Ishikawa (cell line): ENCODE data around the gene TCTN2.

Experiments used
- CEBPB ChIP-seq: IDR thresholded peaks from 2 replicates; pipeline ENCODE4 v1.6.1; 2012
- CREB1 ChIP-seq: IDR thresholded peaks from 2 replicates; pipeline ENCODE4 v1.6.1; 2012; ENCODE audit warnings: low read depth
- EGR1 ChIP-seq: IDR thresholded peaks from 2 replicates; pipeline ENCODE4 v1.6.1; 2012
- EP300 ChIP-seq: IDR thresholded peaks from 2 replicates; pipeline ENCODE4 v1.6.1; 2012; ENCODE audit warnings: borderline replicate concordance
- FOXM1 ChIP-seq: IDR thresholded peaks from 2 replicates; pipeline ENCODE4 v1.6.1; 2012; ENCODE audit warnings: low read depth, borderline replicate concordance
- NFIC ChIP-seq: IDR thresholded peaks from 2 replicates; pipeline ENCODE4 v1.6.1; 2012
- RAD21 ChIP-seq: IDR thresholded peaks from 2 replicates; pipeline ENCODE4 v1.6.1; 2012; ENCODE audit warnings: low read depth
- TAF1 ChIP-seq: IDR thresholded peaks from 2 replicates; pipeline ENCODE4 v1.6.1; 2012; ENCODE audit warnings: low read depth, mild to moderate bottlenecking
- TCF12 ChIP-seq: IDR thresholded peaks from 2 replicates; pipeline ENCODE4 v1.6.1; 2012; ENCODE audit warnings: low read depth
- TEAD4 ChIP-seq: IDR thresholded peaks from 2 replicates; pipeline ENCODE4 v1.6.1; 2012
- YY1 ChIP-seq: IDR thresholded peaks from 2 replicates; pipeline ENCODE4 v1.6.1; 2012; ENCODE audit warnings: low read depth
- ZBTB7A ChIP-seq: IDR thresholded peaks from 2 replicates; pipeline ENCODE4 v1.6.1; 2012; ENCODE audit warnings: low read depth
- TF ChIP-seq, protein P1 (sequence below): IDR thresholded peaks from 2 replicates; pipeline ENCODE4 v1.6.1; 2012
- TF ChIP-seq, protein P2 (sequence below): IDR thresholded peaks from 2 replicates; pipeline ENCODE4 v1.6.1; 2012
- TF ChIP-seq, protein P3 (sequence below): IDR thresholded peaks from 2 replicates; pipeline ENCODE4 v1.6.1; 2012; ENCODE audit warnings: low read depth, mild to moderate bottlenecking

The TCTN2 gene

DNA sequence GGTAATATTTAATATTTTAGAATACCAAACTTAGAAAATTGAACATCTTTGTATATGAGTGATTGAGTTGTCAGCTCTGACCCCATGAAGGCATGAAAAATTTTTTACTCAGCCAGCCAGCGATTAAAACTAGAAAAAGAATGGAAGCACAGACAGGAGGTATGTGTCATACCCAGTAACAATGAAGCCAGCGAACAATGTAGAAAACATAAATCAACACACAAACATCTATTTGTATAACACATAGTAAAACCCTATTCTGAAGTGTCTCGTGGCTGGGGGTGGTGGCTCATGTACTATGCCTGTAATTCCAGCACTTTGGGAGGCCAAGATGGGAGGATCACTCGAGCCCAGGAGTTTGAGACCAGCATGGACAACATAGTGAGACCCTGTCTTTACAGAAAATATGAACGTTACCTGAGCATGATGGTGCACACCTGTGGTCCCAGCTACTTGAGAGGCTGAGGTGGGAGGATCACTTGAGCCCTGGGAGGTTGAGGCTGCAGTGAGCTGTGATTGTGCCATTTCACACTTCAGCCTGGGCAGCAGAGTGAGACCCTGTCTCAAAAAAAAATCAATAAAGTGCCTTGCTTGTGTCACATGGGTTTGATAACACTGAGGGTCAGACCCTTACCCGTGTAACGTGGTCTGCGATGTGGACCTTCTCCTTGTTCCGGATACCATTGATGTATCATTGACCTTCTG lies 5.9 kb downstream of the TCTN2 start:
- TF ChIP-seq ZBTB7A (no peak), FOXM1 (no peak), CEBPB (no peak), NFIC (no peak), EGR1 (no peak)
- TF ChIP-seq, protein P1, sequence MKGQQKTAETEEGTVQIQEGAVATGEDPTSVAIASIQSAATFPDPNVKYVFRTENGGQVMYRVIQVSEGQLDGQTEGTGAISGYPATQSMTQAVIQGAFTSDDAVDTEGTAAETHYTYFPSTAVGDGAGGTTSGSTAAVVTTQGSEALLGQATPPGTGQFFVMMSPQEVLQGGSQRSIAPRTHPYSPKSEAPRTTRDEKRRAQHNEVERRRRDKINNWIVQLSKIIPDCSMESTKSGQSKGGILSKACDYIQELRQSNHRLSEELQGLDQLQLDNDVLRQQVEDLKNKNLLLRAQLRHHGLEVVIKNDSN: no peak

DNA sequence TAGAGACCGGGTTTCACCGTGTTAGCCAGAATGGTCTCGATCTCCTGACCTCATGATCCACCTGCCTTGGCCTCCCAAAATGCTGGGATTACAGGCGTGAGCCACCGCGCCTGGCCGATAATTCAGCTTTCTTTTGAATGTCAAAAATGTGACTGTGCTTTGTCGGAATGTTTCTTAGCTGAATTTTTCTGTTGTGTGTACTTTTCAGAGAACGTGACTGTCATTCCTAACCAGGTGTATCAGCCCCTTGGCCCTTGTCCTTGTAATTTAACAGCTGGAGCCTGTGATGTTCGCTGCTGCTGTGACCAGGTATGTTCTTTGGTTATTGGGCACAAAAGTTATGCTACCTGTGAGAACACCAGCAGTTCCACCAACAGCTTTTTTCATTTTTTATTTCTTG lies 8.1 kb downstream of the TCTN2 start:
- no peak for TF ChIP-seq EGR1

DNA sequence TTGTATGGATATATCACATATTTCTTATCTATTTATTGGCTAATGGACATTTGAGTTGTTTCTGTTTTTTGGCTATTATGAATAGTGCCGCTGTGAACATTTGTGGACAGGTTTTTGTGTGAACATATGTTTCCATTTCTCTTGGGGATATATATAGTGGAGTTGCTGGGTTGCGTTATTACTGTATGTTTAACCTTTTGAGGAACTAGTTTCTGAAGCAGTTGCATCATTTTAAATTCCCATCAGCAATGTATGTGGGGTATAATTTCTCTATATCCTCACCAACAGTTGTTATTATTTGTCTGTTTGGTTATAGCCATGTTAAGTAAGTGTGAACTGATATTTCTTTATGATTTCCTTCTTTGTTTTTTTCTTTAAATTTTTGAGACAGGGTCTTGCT lies 10.7 kb downstream of the TCTN2 start:
- no peak for TF ChIP-seq YY1
- TF ChIP-seq TAF1: no peak
- TF ChIP-seq, protein P1: no peak
- TF ChIP-seq EP300: no peak
- TF ChIP-seq EGR1: no peak
- TF ChIP-seq TEAD4: no peak
- TF ChIP-seq TCF12: no peak
- no peak for TF ChIP-seq CREB1
- no peak for TF ChIP-seq CEBPB
- TF ChIP-seq, protein P2, sequence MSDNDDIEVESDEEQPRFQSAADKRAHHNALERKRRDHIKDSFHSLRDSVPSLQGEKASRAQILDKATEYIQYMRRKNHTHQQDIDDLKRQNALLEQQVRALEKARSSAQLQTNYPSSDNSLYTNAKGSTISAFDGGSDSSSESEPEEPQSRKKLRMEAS: no peak
- TF ChIP-seq, protein P3, sequence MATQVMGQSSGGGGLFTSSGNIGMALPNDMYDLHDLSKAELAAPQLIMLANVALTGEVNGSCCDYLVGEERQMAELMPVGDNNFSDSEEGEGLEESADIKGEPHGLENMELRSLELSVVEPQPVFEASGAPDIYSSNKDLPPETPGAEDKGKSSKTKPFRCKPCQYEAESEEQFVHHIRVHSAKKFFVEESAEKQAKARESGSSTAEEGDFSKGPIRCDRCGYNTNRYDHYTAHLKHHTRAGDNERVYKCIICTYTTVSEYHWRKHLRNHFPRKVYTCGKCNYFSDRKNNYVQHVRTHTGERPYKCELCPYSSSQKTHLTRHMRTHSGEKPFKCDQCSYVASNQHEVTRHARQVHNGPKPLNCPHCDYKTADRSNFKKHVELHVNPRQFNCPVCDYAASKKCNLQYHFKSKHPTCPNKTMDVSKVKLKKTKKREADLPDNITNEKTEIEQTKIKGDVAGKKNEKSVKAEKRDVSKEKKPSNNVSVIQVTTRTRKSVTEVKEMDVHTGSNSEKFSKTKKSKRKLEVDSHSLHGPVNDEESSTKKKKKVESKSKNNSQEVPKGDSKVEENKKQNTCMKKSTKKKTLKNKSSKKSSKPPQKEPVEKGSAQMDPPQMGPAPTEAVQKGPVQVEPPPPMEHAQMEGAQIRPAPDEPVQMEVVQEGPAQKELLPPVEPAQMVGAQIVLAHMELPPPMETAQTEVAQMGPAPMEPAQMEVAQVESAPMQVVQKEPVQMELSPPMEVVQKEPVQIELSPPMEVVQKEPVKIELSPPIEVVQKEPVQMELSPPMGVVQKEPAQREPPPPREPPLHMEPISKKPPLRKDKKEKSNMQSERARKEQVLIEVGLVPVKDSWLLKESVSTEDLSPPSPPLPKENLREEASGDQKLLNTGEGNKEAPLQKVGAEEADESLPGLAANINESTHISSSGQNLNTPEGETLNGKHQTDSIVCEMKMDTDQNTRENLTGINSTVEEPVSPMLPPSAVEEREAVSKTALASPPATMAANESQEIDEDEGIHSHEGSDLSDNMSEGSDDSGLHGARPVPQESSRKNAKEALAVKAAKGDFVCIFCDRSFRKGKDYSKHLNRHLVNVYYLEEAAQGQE: no peak
- no peak for TF ChIP-seq ZBTB7A
- no peak for TF ChIP-seq NFIC
- TF ChIP-seq RAD21: no peak
- TF ChIP-seq FOXM1: no peak

DNA sequence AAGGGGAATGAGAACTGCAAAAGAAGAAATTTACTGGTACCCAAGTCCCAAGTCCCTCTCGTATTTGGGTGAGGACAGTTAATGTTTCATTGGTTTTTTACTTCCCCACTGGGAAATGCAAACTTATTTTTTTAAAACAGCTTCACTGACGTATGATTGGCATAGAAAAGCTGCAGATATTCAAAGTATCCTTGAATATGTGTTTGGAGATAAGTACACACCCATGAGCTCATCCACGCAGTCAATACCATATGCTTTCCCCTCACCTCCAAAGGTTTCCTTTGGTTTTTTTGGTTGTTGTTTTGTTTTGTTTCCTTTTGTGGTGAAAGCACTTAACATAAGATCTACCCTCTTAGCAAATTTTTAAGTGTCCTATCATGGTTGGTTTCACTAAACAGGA lies 13.1 kb downstream of the TCTN2 start:
- TF ChIP-seq TEAD4 (no peak), TCF12 (no peak)
- TF ChIP-seq, protein P2: no peak
- TF ChIP-seq, protein P3: no peak
- TF ChIP-seq, protein P1: no peak

DNA sequence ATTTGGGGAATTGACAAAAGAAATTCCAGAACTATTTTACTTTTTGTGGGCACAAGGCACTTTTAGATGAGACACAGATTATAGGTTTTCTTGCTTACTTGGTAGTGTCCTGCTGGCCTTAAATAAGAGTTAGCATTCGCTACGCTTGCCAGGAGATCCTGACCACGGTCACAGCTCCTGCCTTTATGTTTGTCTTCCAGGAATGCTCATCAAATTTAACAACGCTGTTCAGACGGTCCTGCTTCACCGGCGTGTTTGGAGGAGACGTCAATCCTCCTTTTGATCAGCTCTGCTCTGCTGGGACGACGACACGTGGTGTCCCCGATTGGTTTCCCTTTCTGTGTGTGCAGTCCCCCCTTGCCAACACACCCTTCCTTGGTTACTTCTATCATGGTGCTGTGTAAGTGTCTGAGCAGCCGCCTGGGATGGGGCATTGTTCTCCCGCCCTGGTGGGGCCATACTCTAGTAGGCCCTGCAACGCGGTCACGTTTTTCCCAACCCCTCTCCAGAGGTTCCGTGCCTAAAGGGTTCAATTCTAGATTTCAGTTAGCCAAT lies 15.8 kb downstream of the TCTN2 start:
- TF ChIP-seq EGR1 (no peak), YY1 (no peak), NFIC (no peak), RAD21 (no peak), ZBTB7A (no peak), TEAD4 (no peak), TCF12 (no peak), EP300 (no peak)
- TF ChIP-seq, protein P3: no peak
- TF ChIP-seq, protein P2: no peak
